GM23248 (cell line): ENCODE results near the gene MARCHF5. TPM values are rescaled to one million over a fixed set of nuclear protein-coding genes. Genes with fewer than 3 reads are reported as not detected.

Experiments used
- DNase-seq: peaks from one replicate; pipeline ENCODE4 v3.0.0-alpha.2; 2015
- H2AFZ ChIP-seq: fragments of 200-600 bp; sonication (generic); 2 replicates; pipeline ENCODE4 v1.6.1; 2016; ENCODE audit warnings: antibody characterized with exemption
- H3F3A ChIP-seq: fragments of 200-600 bp; sonication (generic); 2 replicates; pipeline ENCODE4 v1.6.1; 2016; ENCODE audit warnings: mild to moderate bottlenecking, antibody characterized with exemption, mixed run types; ENCODE audit not compliant: insufficient read depth
- H3K27ac ChIP-seq: fragments of 200-600 bp; sonication (generic); 2 replicates; pipeline ENCODE4 v1.5.1; 2016; ENCODE audit warnings: mild to moderate bottlenecking
- H3K27me3 ChIP-seq: fragments of 200-600 bp; sonication (generic); replicated peaks from 2 replicates; pipeline ENCODE4 v1.6.1; 2016; ENCODE audit warnings: mild to moderate bottlenecking; ENCODE audit not compliant: insufficient read depth
- H3K36me3 ChIP-seq: fragments of 200-600 bp; sonication (generic); 2 replicates; pipeline ENCODE4 v1.6.1; 2016; ENCODE audit warnings: low read depth, mild to moderate bottlenecking
- H3K4me1 ChIP-seq: fragments of 200-600 bp; sonication (generic); 2 replicates; pipeline ENCODE4 v1.6.1; 2016; ENCODE audit warnings: mild to moderate bottlenecking; ENCODE audit not compliant: insufficient read depth
- H3K4me2 ChIP-seq: fragments of 200-600 bp; sonication (generic); one replicate; pipeline ENCODE4 v1.6.1; 2016; ENCODE audit warnings: mild to moderate bottlenecking; ENCODE audit not compliant: unreplicated experiment
- H3K4me3 ChIP-seq: fragments of 200-600 bp; sonication (generic); 2 replicates; pipeline ENCODE4 v1.5.1; 2016; ENCODE audit warnings: mild to moderate bottlenecking
- H3K79me2 ChIP-seq: fragments of 200-600 bp; sonication (generic); 2 replicates; pipeline ENCODE4 v1.6.1; 2016; ENCODE audit warnings: mild to moderate bottlenecking; ENCODE audit not compliant: insufficient read depth
- H3K9ac ChIP-seq: fragments of 200-600 bp; sonication (generic); 2 replicates; pipeline ENCODE4 v1.6.1; 2016; ENCODE audit warnings: mild to moderate bottlenecking
- H3K9me2 ChIP-seq: fragments of 200-600 bp; sonication (generic); 2 replicates; pipeline ENCODE4 v1.6.1; 2016; ENCODE audit warnings: mixed run types, mild to moderate bottlenecking, moderate library complexity; ENCODE audit not compliant: insufficient read depth
- H3K9me3 ChIP-seq: fragments of 200-600 bp; sonication (generic); one replicate; pipeline ENCODE4 v1.6.1; 2017; ENCODE audit warnings: low read depth
- H4K20me1 ChIP-seq: fragments of 200-600 bp; sonication (generic); 2 replicates; pipeline ENCODE4 v1.6.0; 2016; ENCODE audit not compliant: insufficient read depth
- EZH2 ChIP-seq: fragments of 200-600 bp; sonication (generic); IDR thresholded peaks from 2 replicates; pipeline ENCODE4 v1.6.1; 2018; ENCODE audit warnings: antibody characterized with exemption, mild to moderate bottlenecking; ENCODE audit not compliant: insufficient read depth, poor library complexity, severe bottlenecking
- EZH2phosphoT487 ChIP-seq: fragments of 200-600 bp; sonication (generic); IDR thresholded peaks from 2 replicates; pipeline ENCODE4 v1.6.1; 2018; ENCODE audit warnings: antibody characterized with exemption, moderate library complexity, mild to moderate bottlenecking, low read depth; ENCODE audit not compliant: insufficient read depth
- WGBS, 2 experiments: methylation state at CpG; one replicate each; pipeline ENCODE4 v1.1.6; 2015 to 2017; ENCODE audit warnings: low lambda C conversion rate in 2 of 2, low coverage in 1 of 2; ENCODE audit errors: missing lambda C conversion rate in 2 of 2; 5-methylcytosine and 5-hydroxymethylcytosine counted together
- in situ Hi-C: fragments of 300-500 bp; cut with MboI; formaldehyde crosslinking; loops from 2 replicates; pipeline ENCODE4 v1.15.0; 2020
- polyA plus RNA-seq: library from polyadenylated mRNA; unstranded; fragments of >200 nt; fragmentation: Nextera tagmentation; extraction: Ambion mirVana; gene quantifications from 2 replicates; pipeline ENCODE4 v1.2.1, GENCODE V29; 2016
- total RNA-seq: library from RNA; depleted of rRNA; stranded (reverse); fragments of >200 nt; shearing (Covaris generic); gene quantifications from 2 replicates; pipeline ENCODE4 v1.2.3, GENCODE V29; 2014

The MARCHF5 gene
- total and polyA plus RNA-seq, 2 experiments from 2014 or later: 14.2 to 41.4 TPM

DNA sequence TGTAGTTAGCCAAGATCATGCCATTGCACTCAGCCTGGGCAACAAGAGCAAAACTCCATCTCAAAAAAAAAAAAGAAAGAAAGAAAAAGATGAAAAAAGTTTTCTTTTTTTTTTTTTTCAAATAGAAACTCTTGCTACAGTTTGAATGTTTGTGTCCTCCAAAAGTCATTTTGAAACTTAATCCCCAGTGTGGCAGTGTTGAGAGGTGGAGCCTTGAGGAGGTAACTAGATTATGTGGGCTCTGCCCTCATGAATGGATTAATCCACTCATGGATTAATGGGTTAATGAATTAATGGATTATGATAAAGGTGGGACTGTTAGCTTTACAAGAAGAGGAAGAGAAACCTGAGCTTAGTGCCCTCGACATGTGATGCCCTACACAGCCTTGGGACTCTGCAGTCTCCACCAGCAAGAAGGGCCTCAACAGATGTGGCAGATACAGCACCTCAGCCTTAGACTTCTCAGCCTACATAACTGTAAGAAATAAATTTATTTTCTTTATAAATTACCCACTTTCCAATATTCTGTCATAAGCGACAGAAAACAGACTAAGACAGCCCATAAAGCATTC is 25.2 kb upstream of the MARCHF5 start:
- Histone ChIP-seq H3K36me3 (no peaks in the 10 kb centered on the region), H3F3A (no peaks in the 10 kb centered on the region), H3K27me3 (no peaks in the 10 kb centered on the region), H4K20me1 (no peaks in the 10 kb centered on the region), H3K9ac (no peak overlapping the region), H3K9me2 (no peaks in the 10 kb centered on the region), H3K4me2 (no peak overlapping the region), H3K4me1 (no peaks in the 10 kb centered on the region), H3K4me3 (no peak overlapping the region), H3K79me2 (no peaks in the 10 kb centered on the region), H2AFZ (no peak overlapping the region), H3K27ac (no peak overlapping the region), H3K9me3 (no peaks in the 10 kb centered on the region)
- no peak for DNase-seq
- in situ Hi-C loops: no loop called here
- TF ChIP-seq EZH2 (no peak), EZH2phosphoT487 (no peak)
- WGBS, 2 experiments: 95 to 98% methylated on average over 2 of the region's 2 CpGs

GRCh38 chr10:92267343-92267742 is 23.6 kb upstream of the MARCHF5 start:
- no peak overlapping the region for H3K4me3 ChIP-seq
- H3K9me2 ChIP-seq: no peaks in the 10 kb centered on the region
- no peak overlapping the region for H3K4me2 ChIP-seq
- H4K20me1 ChIP-seq: no peaks in the 10 kb centered on the region
- TF ChIP-seq EZH2phosphoT487 (no peak), EZH2 (no peak)
- no peak overlapping the region for H2AFZ ChIP-seq
- no peaks in the 10 kb centered on the region for H3K4me1 ChIP-seq
- H3K36me3 ChIP-seq: no peaks in the 10 kb centered on the region
- no peaks in the 10 kb centered on the region for H3K79me2 ChIP-seq
- no peaks in the 10 kb centered on the region for H3K9me3 ChIP-seq
- in situ Hi-C loops: no loop called here
- no peaks in the 10 kb centered on the region for H3F3A ChIP-seq
- H3K27ac ChIP-seq: no peak overlapping the region
- H3K27me3 ChIP-seq: no peaks in the 10 kb centered on the region
- DNase-seq: no peak
- no peak overlapping the region for H3K9ac ChIP-seq

GRCh38 chr10:92268748-92269147 is 22.2 kb upstream of the MARCHF5 start:
- no peaks in the 10 kb centered on the region for H3K9me2 ChIP-seq
- H3K9me3 ChIP-seq: no peaks in the 10 kb centered on the region
- H2AFZ ChIP-seq: no peak overlapping the region
- no peaks in the 10 kb centered on the region for H3F3A ChIP-seq
- H3K4me2 ChIP-seq: no peak overlapping the region
- in situ Hi-C loops: no loop called here
- H3K4me3 ChIP-seq: no peak overlapping the region
- no peak for DNase-seq
- no peaks in the 10 kb centered on the region for H3K4me1 ChIP-seq
- no peaks in the 10 kb centered on the region for H3K36me3 ChIP-seq
- H3K79me2 ChIP-seq: no peaks in the 10 kb centered on the region
- TF ChIP-seq EZH2phosphoT487 (no peak), EZH2 (no peak)
- no peaks in the 10 kb centered on the region for H3K27me3 ChIP-seq
- WGBS, 2 experiments: 74 to 76% methylated on average over 2 of the region's 2 CpGs
- no peak overlapping the region for H3K9ac ChIP-seq
- no peak overlapping the region for H3K27ac ChIP-seq
- no peaks in the 10 kb centered on the region for H4K20me1 ChIP-seq

- Histone ChIP-seq H4K20me1 (no peaks in the 10 kb centered on the region), H3K4me1 (no peaks in the 10 kb centered on the region), H3K9ac (no peak overlapping the region), H3K27ac (no peak overlapping the region), H3K4me2 (no peak overlapping the region), H3K27me3 (no peaks in the 10 kb centered on the region), H3K9me3 (no peaks in the 10 kb centered on the region), H3K4me3 (no peak overlapping the region), H3K36me3 (no peaks in the 10 kb centered on the region), H3F3A (no peaks in the 10 kb centered on the region), H2AFZ (no peak overlapping the region), H3K9me2 (no peaks in the 10 kb centered on the region), H3K79me2 (no peaks in the 10 kb centered on the region)
- in situ Hi-C loops: no loop called here
- TF ChIP-seq EZH2 (no peak), EZH2phosphoT487 (no peak)
- no peak for DNase-seq
- WGBS, 2 experiments: 92% methylated on average over 3 of the region's 3 CpGs
Measured at GRCh38 chr10:92274071-92274470, 16.9 kb upstream of the MARCHF5 start.
